ENCODE data around the gene FOXO1.

The FOXO1 gene

DNA sequence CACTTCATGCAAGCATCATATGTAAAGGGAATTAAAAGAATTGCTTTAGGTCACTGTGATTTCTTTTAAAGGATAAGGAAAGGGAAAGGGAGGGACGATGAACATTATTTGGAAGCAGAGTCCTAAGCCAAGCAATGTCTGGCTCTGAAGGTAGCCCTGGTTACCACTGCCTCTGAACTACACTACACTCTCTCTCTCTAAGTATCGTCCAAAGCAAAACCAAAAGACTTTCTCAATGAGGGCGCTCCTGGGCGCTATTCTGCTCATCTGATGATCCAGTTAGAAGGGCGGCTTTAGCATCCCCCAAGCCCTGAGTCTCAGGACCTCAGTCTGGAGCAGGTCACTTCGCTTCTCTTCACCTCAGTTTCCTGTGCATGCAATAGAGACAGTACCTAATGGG lies 26.2 kb downstream of the FOXO1 start:
- no peak for DNase-seq (ENCODE audit: low read depth in 2 of 2, low spot score in 1 of 2)

DNA sequence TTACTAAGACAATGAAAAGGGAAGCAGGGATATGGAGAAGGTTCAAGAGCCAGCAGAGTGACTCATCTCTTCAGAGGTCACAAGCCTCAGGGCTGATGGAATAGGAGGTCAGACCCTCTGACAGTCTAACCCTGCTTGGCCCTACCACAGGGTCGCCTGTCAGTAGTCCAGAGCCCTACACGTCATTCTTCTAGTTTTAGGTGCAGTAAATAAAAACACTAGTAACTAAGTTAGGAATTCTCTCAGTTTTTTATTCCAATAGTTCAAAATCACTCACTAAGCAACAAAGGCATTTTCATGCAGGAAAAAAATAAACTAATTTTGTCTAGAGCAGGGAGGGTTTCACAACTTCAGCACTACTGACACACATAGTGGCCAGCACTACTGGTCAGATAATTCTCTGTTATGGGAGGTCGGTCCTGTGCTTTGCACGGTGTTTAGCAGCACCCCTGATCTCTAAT lies 27.2 kb downstream of the FOXO1 start:
- no peak for DNase-seq (ENCODE audit: low read depth in 2 of 2, low spot score in 1 of 2)

DNA sequence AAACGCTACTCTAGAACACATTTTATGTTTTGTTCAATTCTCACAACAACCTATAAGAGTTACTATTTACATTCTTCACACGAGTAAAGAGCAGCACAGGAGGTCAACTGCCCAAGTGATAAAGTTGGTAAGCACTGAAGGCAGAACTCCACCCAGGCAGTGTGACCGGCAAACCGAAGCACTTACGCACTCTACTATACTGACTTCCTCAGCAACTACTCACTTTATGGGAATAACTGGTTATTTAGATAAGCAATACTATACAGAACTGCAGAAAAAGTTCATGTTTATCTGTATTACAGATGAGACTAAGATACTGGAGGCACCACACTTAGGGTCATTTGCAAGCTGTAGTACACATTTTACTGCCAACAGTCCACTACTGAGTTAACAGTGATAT lies 28.8 kb downstream of the FOXO1 start:
- no peak for DNase-seq (ENCODE audit: low read depth in 2 of 2, low spot score in 1 of 2)

DNA sequence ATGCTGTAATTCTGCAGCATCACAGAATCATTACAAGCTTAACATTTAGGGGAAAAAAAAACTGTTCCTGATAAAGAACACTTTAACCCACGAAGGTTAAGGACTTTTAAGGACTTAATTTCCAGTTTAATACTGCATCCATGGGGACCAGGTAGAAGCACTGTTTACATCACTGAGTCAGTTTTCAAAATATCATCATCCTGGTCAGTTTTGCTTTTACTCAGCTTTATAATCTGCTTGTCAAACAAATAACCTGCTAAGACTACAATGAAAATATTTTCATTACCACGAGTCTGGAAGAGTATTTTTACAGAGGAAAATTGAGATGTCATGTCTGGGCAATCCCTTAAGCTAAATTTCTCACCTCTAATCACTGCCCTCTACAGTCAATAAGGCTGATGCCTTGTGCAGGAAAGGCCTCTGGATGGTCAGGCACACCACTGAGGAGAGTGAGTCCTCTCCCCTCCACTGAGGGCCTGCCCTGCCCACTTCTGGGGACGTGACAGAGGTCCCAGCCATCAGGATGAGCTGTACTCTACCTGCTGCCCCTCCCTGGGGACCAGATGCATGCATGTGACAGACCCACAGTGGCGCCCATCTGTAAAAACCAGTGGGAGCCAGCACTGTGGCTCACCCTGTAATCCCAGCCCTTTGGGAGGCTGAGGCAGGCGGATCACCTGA lies 31.0 kb downstream of the FOXO1 start:
- no peak for DNase-seq (ENCODE audit: low read depth in 2 of 2, low spot score in 1 of 2)

DNA sequence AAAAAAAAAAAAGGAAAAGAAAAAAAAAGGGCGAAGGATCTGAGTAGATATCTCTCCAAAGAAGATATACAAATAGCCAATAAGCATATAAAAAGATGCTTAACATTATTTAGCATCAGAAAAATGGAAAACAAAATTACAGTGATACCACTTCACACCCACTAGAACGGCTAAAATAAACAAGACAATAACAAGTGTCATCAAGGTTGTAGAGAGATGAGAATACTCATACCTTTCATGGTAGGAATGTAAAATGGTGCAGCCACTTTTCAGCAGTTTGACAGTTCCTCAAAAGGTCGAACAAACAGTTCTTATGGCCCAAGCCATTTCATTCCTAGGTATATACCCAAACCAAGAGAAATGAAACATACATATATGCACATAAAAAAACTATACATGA lies 33.5 kb downstream of the FOXO1 start:
- no peak for DNase-seq (ENCODE audit: low read depth in 2 of 2, low spot score in 1 of 2)

DNA sequence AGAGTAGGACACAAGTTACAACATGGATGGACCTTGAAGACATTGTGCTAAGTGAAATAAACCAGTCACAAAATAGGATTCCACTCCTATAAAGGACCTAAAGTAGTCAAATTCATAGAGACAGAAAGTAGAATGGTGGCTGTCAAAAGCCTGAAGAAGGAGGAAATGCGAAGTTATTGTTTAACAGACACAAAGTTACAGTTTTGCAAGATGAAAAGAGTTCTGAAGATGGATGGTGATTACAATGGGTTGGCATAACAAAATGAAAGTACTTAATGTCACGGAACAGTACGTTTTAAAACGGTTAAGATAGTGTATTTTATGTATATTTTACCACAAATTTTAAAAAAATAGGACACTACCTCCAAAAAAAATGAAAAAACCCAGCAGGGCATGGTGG lies 34.8 kb downstream of the FOXO1 start:
- DNase-seq (ENCODE audit: low read depth in 2 of 2, low spot score in 1 of 2): no peak

DNA sequence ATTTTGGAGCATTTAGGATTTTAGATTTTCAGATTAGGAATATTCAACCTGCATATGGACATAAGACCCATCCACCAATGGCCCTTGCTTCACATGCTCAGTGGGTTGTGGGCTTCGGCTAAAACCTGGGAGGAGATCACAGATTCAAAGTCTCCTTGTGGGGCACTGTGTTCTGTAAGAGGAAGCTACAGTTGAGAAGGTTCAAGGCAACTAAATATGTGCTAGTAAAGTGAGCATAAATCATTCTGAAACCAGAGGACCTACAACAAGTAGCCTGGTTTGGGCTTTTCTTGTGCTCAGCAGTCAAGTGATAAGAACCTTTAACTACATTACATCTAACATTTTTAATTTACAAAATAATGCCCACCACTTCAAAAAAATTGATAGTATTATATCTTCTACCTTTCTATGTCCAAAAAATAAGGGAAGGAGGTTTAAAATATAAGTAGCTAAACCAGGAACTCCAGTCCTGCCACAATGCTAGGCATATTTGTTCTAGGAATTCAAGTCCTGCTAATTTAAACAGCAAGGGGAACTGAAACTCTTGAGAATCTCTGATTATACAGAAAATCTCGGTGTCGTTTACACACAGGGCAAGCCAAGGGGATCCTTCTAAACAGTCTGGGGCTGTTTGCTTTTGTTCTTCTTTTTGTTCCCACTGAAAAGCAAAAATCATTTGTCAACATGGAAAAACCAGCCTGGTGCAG lies 36.6 kb downstream of the FOXO1 start:
- DNase-seq (ENCODE audit: low read depth in 2 of 2, low spot score in 1 of 2): no peak

DNA sequence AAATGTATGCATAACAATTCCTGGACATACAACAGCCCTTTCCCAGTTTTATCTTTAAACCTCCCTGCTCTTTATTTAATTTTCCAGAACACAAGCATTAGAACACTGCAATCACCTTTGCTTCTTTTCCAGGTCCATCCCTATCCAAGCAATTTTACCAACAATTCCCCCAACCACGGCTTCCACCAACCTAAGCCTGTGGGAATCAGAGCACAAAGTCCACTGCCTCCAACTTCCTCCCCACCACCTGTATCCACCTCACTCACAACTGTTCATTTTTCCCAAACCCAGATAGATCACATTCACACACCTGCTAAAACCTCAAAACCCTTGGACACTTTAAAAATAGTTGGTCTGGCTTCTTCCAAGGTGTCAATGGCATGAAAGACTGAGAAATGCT lies 39.5 kb downstream of the FOXO1 start:
- no peak for DNase-seq (ENCODE audit: low read depth in 2 of 2, low spot score in 1 of 2)

DNA sequence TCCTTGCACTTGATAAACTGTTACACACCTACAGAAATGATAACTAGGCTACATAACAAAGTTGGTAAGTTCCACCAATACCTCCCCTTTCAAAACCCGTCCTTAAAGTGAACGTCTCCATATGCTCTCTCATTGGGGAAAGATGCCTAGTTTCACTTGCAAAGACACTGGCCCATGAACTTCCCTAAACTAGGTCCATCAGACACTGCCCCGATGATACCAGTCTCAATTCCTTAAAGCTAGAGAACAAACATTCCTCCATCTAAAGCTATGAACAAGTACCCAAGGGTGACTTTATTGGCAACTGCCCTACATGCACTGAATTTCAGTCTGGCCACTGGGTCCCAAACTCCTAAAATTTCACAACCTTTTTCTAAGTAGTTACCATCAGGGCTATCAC lies 39.9 kb downstream of the FOXO1 start:
- DNase-seq (ENCODE audit: low read depth in 2 of 2, low spot score in 1 of 2): no peak

DNA sequence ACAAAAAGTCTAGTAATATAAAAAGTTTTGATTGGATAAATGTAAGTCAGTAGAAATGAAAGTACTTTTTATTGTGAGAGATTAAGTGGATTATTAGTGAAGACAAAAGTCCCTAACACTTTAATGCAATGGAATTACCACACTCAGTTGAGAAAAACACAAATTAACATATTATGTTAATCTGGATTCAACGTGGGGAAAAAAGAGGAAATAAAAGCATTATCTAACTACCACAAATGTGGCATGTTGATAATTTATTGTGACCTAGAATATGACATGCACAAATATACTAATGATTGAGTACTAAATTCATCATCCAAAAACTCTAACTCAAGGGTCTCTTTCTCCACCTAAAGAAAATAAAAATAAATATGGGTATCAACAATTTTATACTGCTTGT lies 41.5 kb downstream of the FOXO1 start:
- DNase-seq (ENCODE audit: low read depth in 2 of 2, low spot score in 1 of 2): no peak

DNA sequence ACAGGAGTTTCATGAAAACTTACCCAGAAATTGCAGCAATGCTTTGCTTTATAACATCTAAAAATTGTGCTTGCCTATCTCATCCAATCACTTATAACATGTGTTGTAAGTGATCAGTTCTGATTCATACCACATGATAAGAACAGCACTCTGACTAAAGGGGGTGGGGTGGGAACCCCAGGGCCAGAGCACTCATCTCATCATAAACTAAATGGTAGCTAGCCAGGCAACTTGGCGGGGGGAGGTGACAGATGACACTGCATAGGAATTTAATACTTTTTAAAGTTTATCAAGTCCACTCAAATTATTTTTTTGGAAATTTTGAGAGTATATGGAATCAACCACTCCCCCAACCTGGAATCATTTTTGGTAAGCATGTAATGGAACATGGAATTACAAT lies 42.1 kb downstream of the FOXO1 start:
- no peak for DNase-seq (ENCODE audit: low read depth in 2 of 2, low spot score in 1 of 2)

DNA sequence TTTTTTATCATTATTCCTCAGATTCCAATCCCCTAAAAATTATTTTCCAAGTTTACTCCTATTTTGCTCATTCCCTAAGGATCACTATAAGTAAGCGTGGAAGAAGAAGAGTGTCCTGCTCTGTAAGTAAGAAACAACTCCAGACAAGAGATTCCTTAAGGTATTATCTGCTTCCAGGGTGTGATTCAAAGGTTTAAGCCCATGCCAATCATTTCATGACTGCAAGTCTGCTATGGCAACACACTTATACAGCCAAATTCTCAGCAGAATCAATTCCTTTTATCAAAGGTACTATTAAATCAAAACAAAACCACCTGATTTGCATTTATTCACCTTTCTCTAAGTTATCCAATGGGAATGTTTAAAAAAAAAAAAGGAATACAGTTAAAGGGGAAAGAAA lies 43.7 kb downstream of the FOXO1 start:
- no peak for DNase-seq (ENCODE audit: low read depth in 2 of 2, low spot score in 1 of 2)

DNA sequence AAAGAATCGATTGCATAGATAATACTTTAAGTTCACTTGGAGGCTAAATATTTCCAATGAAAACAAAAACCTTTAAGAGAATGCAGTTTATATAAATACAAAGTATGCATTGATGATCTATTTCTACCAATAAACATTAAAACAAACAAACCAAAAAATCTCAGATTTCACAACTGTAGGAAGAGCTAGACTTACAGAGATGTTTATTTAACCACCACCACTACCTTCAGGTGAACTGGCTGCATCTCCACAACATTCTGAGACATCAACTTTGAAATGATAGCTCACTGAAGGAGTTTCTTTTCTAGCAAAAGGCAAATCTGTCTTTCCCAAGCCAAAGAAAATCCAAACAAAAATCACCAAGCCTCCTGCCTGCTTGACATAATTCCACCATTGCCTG lies 44.2 kb downstream of the FOXO1 start:
- no peak for DNase-seq (ENCODE audit: low read depth in 2 of 2, low spot score in 1 of 2)

DNA sequence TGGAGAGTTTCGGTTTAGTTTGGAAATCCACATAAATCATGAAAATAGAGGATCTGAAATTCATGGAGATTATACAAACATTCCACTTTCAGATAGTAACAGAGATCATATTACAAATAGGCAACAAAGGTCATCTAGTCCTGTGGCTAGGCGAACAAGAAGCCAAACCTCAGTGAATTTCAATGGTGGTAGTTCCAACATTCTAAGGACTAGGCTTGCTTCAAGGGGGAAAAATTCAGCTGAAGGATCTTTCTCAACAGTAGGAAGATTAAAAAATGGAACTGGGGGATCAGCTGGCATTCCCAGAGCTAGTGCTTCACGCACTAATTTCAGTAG lies 47.0 kb downstream of the FOXO1 start:
- no peak for DNase-seq (ENCODE audit: low read depth in 2 of 2, low spot score in 1 of 2)

DNA sequence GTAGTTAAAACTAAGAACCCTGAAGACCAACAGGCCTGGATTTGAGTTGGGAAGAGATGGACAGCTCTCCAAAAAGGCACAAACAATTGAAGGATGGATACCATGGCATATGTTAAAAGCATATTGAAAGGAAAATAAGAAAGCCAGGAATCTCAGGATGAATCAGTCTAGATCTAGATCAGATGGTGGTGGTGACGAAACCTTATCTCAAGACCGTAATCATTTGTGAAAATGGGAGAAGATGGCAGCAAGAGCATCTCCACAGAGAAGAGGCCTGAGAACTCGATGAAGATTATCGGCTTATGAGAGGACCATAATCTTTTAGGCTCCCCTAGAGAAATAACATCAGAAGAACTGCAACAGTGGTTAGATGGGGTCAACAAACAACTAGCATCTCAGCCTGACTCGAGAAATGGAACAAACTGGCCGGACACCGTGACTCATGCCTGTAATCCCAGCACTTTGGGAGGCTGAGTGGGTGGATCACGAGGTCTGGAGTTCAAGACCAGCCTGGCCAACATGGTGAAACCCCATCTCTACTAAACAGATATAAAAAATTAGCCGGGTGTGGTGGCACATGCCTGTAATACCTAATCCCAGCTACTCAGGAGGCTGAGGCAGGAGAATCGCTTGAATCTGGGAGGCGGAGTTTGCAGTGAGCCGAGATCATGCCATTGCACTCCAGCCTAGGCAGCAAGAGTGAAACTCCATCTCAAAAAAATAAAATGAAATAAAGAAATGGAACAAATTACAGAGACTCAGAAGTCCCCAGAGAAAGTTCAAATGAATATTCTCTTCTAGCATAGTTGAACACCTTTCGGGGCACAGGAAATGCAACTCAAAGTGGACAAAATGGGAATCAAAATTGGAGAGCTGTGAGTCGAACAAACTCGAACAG lies 47.6 kb downstream of the FOXO1 start:
- no peak for DNase-seq (ENCODE audit: low read depth in 2 of 2, low spot score in 1 of 2)

DNA sequence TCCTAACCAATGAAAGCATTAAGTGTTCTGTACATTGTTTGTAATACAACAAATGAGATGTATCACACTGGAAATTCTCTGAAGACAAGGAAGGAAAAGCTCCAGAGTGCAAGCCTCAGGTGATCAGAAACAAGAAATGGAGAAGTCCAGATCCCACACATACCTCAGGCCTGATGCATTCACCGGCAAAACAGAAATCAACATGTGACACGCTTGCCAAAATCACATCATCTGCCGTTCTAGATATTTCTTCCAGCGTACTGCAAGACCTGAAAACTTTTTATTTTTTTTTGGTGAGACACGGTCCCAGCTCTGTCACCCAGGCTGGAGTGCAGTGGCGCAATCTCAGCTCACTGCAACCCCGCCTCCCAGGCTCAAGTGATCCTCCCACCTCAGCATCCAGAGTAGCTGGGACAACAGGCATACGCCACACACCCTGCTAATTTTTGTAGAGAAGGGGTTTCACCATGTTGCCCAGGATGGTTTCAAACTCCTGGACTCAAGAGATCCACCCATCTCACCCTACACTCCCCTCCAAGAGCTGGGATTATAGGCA lies 48.6 kb downstream of the FOXO1 start:
- no peak for DNase-seq (ENCODE audit: low read depth in 2 of 2, low spot score in 1 of 2)

DNA sequence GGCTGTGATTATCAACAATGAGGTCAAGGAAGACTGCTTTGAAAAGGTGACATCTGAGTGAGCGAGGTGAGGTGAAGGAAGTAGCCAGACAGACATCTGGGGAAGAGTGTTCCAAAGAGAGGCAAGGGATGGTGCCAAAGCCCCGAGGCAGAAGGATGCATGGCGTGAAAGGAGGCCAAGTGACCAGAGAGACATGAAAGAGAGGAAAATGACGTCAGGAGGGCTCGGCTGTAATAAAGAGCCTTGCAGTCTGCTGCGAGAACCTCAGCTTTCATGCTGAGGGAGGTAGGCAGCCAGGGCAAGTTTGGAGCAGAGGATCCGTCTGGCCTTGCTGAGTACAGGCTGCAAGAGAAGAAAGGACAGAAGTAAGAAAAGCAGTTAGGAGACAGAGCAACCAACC lies 50.8 kb downstream of the FOXO1 start:
- DNase-seq (ENCODE audit: low read depth in 2 of 2, low spot score in 1 of 2): no peak

DNA sequence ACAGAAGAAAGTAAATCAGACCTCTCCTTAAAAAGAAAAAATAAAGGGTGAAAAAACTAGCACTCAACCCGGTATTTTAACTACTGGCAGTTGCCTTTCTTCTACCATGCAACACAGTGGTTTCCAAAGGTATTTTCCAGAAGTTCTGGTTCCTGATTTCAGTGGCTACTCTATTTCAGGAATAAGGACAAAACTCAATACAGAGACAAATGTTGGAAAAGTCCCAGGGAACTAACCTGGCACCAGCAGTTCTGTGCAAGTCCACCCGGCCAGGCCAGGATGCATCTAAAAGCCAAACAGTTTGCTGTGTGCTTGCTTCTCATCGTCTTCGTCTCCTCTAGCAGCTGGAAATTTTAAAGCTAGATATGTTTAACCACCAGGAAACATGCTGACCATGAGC lies 52.5 kb downstream of the FOXO1 start:
- DNase-seq (ENCODE audit: low read depth in 2 of 2, low spot score in 1 of 2): no peak

DNA sequence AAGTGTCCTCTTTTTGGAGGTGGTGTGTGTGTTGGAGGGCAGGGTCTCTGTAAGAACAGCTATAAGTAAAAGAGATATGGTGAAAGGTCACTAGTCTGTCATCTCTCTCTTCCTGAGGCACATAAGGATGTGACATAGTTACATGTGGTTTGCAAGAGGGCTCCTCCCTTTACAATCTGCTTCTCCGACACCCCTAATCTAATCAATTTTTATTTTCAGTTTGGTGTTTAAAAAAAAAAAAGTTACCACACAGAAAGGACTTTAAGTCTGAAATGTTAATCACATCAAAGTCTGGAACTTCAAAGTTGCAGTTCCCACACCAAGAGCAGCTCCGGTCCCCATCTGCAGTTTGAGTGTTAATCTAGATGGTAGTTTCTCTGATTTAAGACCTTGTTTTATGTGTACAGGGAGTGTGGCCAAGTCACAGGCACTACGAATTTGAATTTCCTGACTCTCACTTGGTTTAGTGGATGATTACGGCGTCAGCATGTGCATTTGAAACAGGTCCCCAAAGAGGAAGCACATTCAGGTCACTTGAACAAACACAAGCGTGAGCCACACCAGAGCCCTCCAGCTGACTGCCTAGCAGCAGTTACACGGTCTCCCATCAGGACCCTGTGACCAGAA lies 53.1 kb downstream of the FOXO1 start:
- peak; percentile 11 to 13 for DNase-seq (ENCODE audit: low read depth in 2 of 2, low spot score in 1 of 2)

DNA sequence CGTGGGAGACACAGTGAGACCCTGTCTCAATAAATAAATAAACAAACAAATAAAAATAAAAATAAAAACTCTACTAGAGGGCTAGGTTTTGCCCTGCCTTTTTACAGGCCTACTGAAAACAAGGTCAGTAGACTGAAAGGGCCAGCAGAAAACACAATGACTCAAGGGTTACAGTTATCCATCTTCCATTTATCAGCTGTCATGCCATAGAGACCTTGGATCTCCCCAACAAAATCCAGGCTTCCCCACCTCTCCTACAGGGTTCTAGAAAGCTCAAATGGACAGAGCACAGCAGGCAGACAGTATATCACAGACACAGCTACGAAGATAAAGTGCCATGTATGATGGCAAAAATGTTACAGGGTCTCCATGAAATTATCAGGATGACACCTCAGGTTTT lies 54.4 kb downstream of the FOXO1 start:
- no peak for DNase-seq (ENCODE audit: low read depth in 2 of 2, low spot score in 1 of 2)

DNA sequence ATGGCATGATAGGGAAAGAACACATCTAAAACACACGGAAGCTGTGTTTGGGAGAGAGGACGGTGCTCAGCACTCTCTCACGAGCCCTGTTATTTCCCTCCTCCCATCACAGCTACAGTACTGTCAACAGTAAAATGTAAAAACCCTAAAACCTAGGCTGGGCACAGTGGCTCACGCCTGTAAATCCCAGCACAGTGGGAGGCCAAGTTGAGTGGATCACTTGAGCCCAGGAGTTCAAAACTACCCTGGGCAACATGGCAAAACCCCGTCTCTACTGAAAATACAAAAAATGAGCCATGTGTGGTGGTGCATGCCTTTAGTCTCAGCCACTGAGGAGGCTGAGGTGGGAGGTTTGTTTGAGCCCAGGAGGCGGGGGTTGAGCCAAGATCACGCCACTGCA lies 54.8 kb downstream of the FOXO1 start:
- no peak for DNase-seq (ENCODE audit: low read depth in 2 of 2, low spot score in 1 of 2)
